ENCODE results near the gene RAMP3. TPM values are rescaled to one million over a fixed set of nuclear protein-coding genes. Genes with fewer than 3 reads are reported as not detected.

Gene RAMP3
- polyA plus RNA-seq, 3 donors, result not detected

GRCh38 chr7:45223728-45224630 lies 66.4 kb downstream of the RAMP3 start:
- no peaks in the 10 kb centered on the region for H3K36me3 ChIP-seq (replicated peaks in 1 of 2; ENCODE audit: control insufficient read depth in 1 of 2, insufficient read depth in 2 of 2, low read length in 2 of 2)
- no peaks in the 10 kb centered on the region for H3K4me1 Mint-ChIP-seq
- H2AFZ ChIP-seq (ENCODE audit: insufficient read depth, low read depth, low read length, poor library complexity, severe bottlenecking), result no peak overlapping the region
- no peak overlapping the region for H3K27ac Mint-ChIP-seq
- intact Hi-C loops (cut with micrococcal nuclease), result no loop called here
- no peaks in the 10 kb centered on the region for H4K20me1 ChIP-seq (ENCODE audit: insufficient read depth, low read length)
- peaks cover 0 to 1% (median 0%) of the 10 kb centered on the region in 7 donors for H3K9me3 Mint-ChIP-seq
- H3K36me3 Mint-ChIP-seq, result no peaks in the 10 kb centered on the region
- TF ChIP-seq, protein P1, sequence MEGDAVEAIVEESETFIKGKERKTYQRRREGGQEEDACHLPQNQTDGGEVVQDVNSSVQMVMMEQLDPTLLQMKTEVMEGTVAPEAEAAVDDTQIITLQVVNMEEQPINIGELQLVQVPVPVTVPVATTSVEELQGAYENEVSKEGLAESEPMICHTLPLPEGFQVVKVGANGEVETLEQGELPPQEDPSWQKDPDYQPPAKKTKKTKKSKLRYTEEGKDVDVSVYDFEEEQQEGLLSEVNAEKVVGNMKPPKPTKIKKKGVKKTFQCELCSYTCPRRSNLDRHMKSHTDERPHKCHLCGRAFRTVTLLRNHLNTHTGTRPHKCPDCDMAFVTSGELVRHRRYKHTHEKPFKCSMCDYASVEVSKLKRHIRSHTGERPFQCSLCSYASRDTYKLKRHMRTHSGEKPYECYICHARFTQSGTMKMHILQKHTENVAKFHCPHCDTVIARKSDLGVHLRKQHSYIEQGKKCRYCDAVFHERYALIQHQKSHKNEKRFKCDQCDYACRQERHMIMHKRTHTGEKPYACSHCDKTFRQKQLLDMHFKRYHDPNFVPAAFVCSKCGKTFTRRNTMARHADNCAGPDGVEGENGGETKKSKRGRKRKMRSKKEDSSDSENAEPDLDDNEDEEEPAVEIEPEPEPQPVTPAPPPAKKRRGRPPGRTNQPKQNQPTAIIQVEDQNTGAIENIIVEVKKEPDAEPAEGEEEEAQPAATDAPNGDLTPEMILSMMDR (IDR thresholded peaks at IDR 0.05), result no peak
- H3K4me1 ChIP-seq (ENCODE audit: control insufficient read depth in 1 of 2, insufficient read depth in 2 of 2, low read length in 2 of 2), result no peaks in the 10 kb centered on the region
- H3K4me3 Mint-ChIP-seq, result no peak overlapping the region
- H3K27me3 ChIP-seq (ENCODE audit: control insufficient read depth in 2 of 2, insufficient read depth in 2 of 2, low read length in 2 of 2), result no peaks in the 10 kb centered on the region
- H3K27me3 Mint-ChIP-seq (ENCODE audit: low read depth in 3 of 3), result peaks cover 7 to 23% (median 17%) of the 10 kb centered on the region in 3 donors
- H3K27ac ChIP-seq (ENCODE audit: low read depth in 1 of 2, low read length in 2 of 2), result no peak overlapping the region
- no peak overlapping the region for H3K4me3 ChIP-seq (replicated peaks in 1 of 3; ENCODE audit: low read depth in 2 of 3, low read length in 3 of 3)
- DNase-seq, result no peak
- H3K9me3 ChIP-seq (replicated peaks in 1 of 2; ENCODE audit: control insufficient read depth in 1 of 2, insufficient read depth in 1 of 2, low read length in 2 of 2), result no peaks in the 10 kb centered on the region
- 92% methylated on average over 12 of the region's 13 CpGs for WGBS (ENCODE audit: insufficient coverage)
- H3K4me2 ChIP-seq (replicated peaks; ENCODE audit: extremely low read depth, low read length, poor library complexity, severe bottlenecking), result no peak overlapping the region
- no peaks in the 10 kb centered on the region for H3K79me2 ChIP-seq (ENCODE audit: insufficient read depth, low read length)
- no peak overlapping the region for H3K9ac ChIP-seq (ENCODE audit: insufficient read depth, low read length, poor library complexity, severe bottlenecking)

- TF ChIP-seq, protein P1 (IDR thresholded peaks at IDR 0.05), result no peak
- H3K27ac Mint-ChIP-seq, result no peak overlapping the region
- WGBS (ENCODE audit: insufficient coverage), result 33% methylated on average over 3 of the region's 3 CpGs
- H3K4me1 ChIP-seq (ENCODE audit: control insufficient read depth in 1 of 2, insufficient read depth in 2 of 2, low read length in 2 of 2), result no peaks in the 10 kb centered on the region
- H3K4me3 ChIP-seq (replicated peaks in 1 of 3; ENCODE audit: low read depth in 2 of 3, low read length in 3 of 3), result no peak overlapping the region
- no peak overlapping the region for H3K4me2 ChIP-seq (replicated peaks; ENCODE audit: extremely low read depth, low read length, poor library complexity, severe bottlenecking)
- no peak overlapping the region for H3K27ac ChIP-seq (ENCODE audit: low read depth in 1 of 2, low read length in 2 of 2)
- no peaks in the 10 kb centered on the region for H4K20me1 ChIP-seq (ENCODE audit: insufficient read depth, low read length)
- intact Hi-C loops (cut with micrococcal nuclease), result no loop called here
- H3K9me3 ChIP-seq (replicated peaks in 1 of 2; ENCODE audit: control insufficient read depth in 1 of 2, insufficient read depth in 1 of 2, low read length in 2 of 2), result no peaks in the 10 kb centered on the region
- H3K27me3 Mint-ChIP-seq (ENCODE audit: low read depth in 3 of 3), result peaks cover 7 to 26% (median 14%) of the 10 kb centered on the region in 3 donors
- no peaks in the 10 kb centered on the region for H3K36me3 Mint-ChIP-seq
- DNase-seq, result no peak
- H2AFZ ChIP-seq (ENCODE audit: insufficient read depth, low read depth, low read length, poor library complexity, severe bottlenecking), result no peak overlapping the region
- H3K4me3 Mint-ChIP-seq, result no peak overlapping the region
- H3K27me3 ChIP-seq (ENCODE audit: control insufficient read depth in 2 of 2, insufficient read depth in 2 of 2, low read length in 2 of 2), result no peaks in the 10 kb centered on the region
- H3K9ac ChIP-seq (ENCODE audit: insufficient read depth, low read length, poor library complexity, severe bottlenecking), result no peak overlapping the region
- H3K4me1 Mint-ChIP-seq, result no peaks in the 10 kb centered on the region
- no peaks in the 10 kb centered on the region for H3K36me3 ChIP-seq (replicated peaks in 1 of 2; ENCODE audit: control insufficient read depth in 1 of 2, insufficient read depth in 2 of 2, low read length in 2 of 2)
- peaks cover 0 to 1% (median 0%) of the 10 kb centered on the region in 7 donors for H3K9me3 Mint-ChIP-seq
- H3K79me2 ChIP-seq (ENCODE audit: insufficient read depth, low read length), result no peaks in the 10 kb centered on the region
Observed at GRCh38 chr7:45224832-45225231, 67.2 kb downstream of the RAMP3 start.
